Cardiac muscle cell (in vitro differentiated cells and primary cell): Measurements from ENCODE around the gene VAT1L. TPM values are rescaled to one million over a fixed set of nuclear protein-coding genes. Genes with fewer than 3 reads are reported as not detected.

Experiments
- DNase-seq, 2 donors: peaks; one replicate each; pipeline versions ENCODE4 v3.0.0 to v3.0.0-alpha.2; 2010 to 2017; ENCODE audit warnings: low read depth in 1 of 2, low spot score in 1 of 2
- H3K27ac ChIP-seq: fragments of 200-600 bp; sonication (generic); 2 replicates; pipeline ENCODE4 v1.5.1; 2016
- H3K27me3 ChIP-seq: fragments of 200-600 bp; sonication (generic); 2 replicates; pipeline ENCODE4 v1.6.0; 2016; ENCODE audit warnings: control low read depth
- H3K36me3 ChIP-seq: fragments of 200-600 bp; sonication (generic); 2 replicates; pipeline ENCODE4 v1.5.1; 2016; ENCODE audit warnings: control low read depth
- H3K4me1 ChIP-seq: fragments of 200-600 bp; sonication (generic); 2 replicates; pipeline ENCODE4 v1.8.1; 2017; ENCODE audit warnings: low read depth, mild to moderate bottlenecking, mixed run types
- H3K4me3 ChIP-seq: fragments of 200-600 bp; sonication (generic); 2 replicates; pipeline ENCODE4 v1.5.1; 2016; ENCODE audit warnings: mild to moderate bottlenecking
- H3K9me3 ChIP-seq: fragments of 200-600 bp; sonication (generic); 2 replicates; pipeline ENCODE4 v1.5.1; 2017; ENCODE audit warnings: low read depth, mild to moderate bottlenecking, control low read depth
- polyA plus RNA-seq: library from polyadenylated mRNA; unstranded; fragments of >200 nt; fragmentation: Nextera tagmentation; extraction: Ambion mirVana; gene quantifications from 2 replicates; pipeline ENCODE4 v1.2.1, GENCODE V29; 2016
- total RNA-seq: library from RNA; depleted of rRNA; stranded (reverse); fragments of >200 nt; gene quantifications from 2 replicates; pipeline ENCODE4 v1.2.3, GENCODE V29; 2016
- TF ChIP-seq, protein P1 (sequence below): IDR thresholded peaks from 2 replicates; pipeline ENCODE4 v1.5.1; 2012; ENCODE audit warnings: low read depth, mild to moderate bottlenecking, low read length

VAT1L gene
- total and polyA plus RNA-seq, 2 experiments from 2014 or later = 1.5 to 2.4 TPM

DNA sequence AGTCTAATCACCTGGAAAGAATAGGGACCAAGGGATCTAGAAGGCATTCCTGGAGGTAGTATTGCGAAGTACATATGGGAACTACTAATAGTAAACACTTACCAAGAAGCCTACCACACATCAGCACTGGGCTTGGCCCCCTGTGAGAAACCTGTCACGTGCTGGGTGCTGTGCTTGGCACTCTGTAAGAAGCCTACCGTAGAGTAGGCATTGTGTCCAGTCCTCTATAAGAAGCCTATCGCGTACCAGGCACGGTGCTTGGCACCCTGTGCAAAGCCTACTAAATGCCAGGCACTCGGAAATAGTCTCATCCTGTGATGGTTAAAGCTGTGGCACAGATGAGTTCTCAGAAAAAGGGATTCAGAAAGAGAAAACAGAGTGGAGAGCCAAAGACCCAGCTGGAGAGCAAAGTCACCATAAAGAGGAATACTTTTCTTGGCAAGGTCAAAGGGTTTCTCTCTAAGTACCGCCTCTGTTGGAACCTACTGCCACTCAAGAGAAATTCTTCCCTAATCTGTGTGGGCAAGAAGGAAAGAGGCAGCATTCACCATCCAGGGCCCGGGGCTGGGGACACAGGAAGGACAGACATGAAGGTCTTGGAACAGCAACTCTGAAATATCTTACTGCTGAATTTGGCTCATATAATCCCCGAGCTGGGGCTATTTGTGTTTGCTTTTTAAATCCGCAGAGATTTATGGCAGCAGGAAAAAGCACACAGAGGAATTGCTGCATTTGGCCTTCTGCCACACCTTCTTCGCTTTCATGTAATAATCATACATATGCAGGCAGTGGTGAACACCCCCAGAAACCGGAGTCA lies 81.8 kb downstream of the VAT1L start:
- TF ChIP-seq, protein P1, sequence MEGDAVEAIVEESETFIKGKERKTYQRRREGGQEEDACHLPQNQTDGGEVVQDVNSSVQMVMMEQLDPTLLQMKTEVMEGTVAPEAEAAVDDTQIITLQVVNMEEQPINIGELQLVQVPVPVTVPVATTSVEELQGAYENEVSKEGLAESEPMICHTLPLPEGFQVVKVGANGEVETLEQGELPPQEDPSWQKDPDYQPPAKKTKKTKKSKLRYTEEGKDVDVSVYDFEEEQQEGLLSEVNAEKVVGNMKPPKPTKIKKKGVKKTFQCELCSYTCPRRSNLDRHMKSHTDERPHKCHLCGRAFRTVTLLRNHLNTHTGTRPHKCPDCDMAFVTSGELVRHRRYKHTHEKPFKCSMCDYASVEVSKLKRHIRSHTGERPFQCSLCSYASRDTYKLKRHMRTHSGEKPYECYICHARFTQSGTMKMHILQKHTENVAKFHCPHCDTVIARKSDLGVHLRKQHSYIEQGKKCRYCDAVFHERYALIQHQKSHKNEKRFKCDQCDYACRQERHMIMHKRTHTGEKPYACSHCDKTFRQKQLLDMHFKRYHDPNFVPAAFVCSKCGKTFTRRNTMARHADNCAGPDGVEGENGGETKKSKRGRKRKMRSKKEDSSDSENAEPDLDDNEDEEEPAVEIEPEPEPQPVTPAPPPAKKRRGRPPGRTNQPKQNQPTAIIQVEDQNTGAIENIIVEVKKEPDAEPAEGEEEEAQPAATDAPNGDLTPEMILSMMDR = no peak
- Histone ChIP-seq H3K4me1 (peaks cover 12% of the 10 kb centered on the region), H3K9me3 (no peaks in the 10 kb centered on the region), H3K27me3 (no peaks in the 10 kb centered on the region), H3K36me3 (no peaks in the 10 kb centered on the region), H3K4me3 (no peak overlapping the region), H3K27ac (peak overlapping the region; percentile 37)
- peak; percentile 52 to 72 for DNase-seq

DNA sequence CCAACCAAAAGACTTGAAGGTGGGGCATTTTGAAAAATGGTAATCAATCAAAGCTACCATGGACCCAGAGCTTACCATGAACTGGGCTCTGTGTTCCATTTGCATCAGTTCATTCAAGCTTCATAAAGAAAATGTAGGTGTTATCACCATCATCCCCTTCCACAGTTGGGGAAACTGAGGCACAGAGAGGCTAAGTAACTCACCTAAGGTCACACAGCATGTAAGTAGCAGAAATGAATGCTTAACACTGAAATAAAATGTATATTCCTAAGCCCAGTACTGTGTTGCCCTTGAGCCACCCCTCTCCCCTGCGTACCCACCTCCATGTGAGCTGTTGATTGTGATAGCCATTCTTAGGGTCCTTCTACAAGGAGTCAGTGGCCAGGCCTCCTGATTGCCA lies 83.6 kb downstream of the VAT1L start:
- Histone ChIP-seq H3K4me1 (peaks cover 12% of the 10 kb centered on the region), H3K36me3 (no peaks in the 10 kb centered on the region), H3K4me3 (no peak overlapping the region), H3K27me3 (no peaks in the 10 kb centered on the region), H3K9me3 (no peaks in the 10 kb centered on the region), H3K27ac (no peak overlapping the region)
- TF ChIP-seq, protein P1 = no peak
- no peak for DNase-seq

DNA sequence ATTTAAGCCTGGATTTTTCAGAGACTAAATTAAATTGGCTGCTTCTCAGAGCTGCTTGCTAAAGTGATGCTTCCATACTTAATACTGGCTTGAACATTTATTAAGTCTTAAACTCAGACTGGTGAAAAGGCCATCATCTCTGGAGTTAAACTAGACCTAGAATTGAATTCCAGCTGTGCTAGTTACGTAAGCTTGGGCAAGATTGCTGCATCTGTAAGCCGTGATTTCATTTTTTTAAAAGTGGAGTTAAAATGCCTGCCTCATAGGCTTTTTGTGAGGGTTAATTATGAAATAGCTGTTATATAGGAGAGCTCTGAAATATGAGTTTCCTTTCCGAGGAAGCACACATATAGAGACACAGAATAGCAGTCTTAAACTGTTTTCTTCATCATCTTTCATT lies 84.7 kb downstream of the VAT1L start:
- H3K4me1 ChIP-seq = peaks cover 12% of the 10 kb centered on the region
- no peak overlapping the region for H3K4me3 ChIP-seq
- TF ChIP-seq, protein P1 = no peak
- DNase-seq = no peak
- H3K27me3 ChIP-seq = no peaks in the 10 kb centered on the region
- no peaks in the 10 kb centered on the region for H3K9me3 ChIP-seq
- no peaks in the 10 kb centered on the region for H3K36me3 ChIP-seq
- H3K27ac ChIP-seq = no peak overlapping the region

DNA sequence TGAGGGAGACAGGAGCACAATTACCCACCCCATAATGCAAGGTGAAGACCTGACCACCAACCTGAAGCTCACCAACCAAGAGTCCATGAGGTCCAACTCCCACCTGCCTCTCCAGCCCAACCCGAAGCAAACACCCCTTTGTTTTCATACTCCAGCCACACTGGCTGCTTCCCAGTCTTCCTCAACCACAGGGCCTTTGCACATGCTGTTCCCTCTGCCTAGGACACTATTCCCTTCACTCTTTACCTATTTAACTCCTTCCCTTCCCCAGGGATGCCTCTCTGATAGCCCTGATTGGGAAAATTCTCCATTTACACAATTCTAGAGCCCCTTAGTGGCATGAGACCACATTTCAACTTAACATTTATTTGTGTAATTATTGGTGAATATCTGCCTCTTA lies 86.0 kb downstream of the VAT1L start:
- Histone ChIP-seq H3K9me3 (no peaks in the 10 kb centered on the region), H3K4me3 (no peak overlapping the region), H3K4me1 (peaks cover 12% of the 10 kb centered on the region), H3K36me3 (no peaks in the 10 kb centered on the region), H3K27me3 (no peaks in the 10 kb centered on the region), H3K27ac (no peak overlapping the region)
- no peak for DNase-seq
- TF ChIP-seq, protein P1 = no peak

DNA sequence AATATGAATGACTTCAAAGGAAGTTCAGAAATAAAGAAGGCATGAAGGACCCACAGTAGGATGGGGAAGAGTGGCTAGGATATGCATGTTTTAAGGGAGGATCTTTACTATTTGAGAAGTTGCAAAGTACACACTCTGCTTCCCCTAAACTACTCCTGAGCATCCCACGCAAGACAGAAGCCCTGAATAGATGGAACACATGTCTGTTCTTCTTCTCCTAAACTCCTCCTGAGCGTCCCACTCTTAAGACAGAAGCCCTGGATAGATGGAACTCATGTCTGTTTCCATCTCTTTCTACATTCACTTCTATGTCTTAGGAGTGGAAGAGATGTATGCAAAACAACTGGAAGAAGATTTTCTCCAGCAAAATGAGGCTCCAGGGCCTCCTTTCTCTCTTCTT lies 88.4 kb downstream of the VAT1L start:
- Histone ChIP-seq H3K27me3 (no peaks in the 10 kb centered on the region), H3K27ac (no peak overlapping the region), H3K4me3 (no peak overlapping the region), H3K4me1 (no peaks in the 10 kb centered on the region), H3K36me3 (no peaks in the 10 kb centered on the region), H3K9me3 (no peaks in the 10 kb centered on the region)
- TF ChIP-seq, protein P1 = no peak
- DNase-seq = no peak
